Fibroblast of the aortic adventitia (primary cell): ENCODE measurements around the gene RDH12. TPM values are rescaled to one million over a fixed set of nuclear protein-coding genes. Genes with fewer than 3 reads are reported as not detected.
A peak's percentile ranks its signal among the peaks of the same experiment; 100 is the strongest.
"Not testable (repeated sequence)": the region's sequence is repeated elsewhere in the genome, so short reads cannot be mapped to it uniquely, and the experiment has no call there.

ENCODE experiments used
- DNase-seq: peaks from one replicate; pipeline ENCODE4 v3.0.0-alpha.2; 2010; ENCODE audit warnings: low read depth
- H3K4me3 ChIP-seq: 2 replicates; pipeline ENCODE4 v1.5.1; 2011; ENCODE audit warnings: low read depth, mild to moderate bottlenecking, control low read depth, low read length, moderate library complexity
- CTCF ChIP-seq: IDR thresholded peaks from 2 replicates; pipeline ENCODE4 v1.5.1; 2011; ENCODE audit warnings: mild to moderate bottlenecking, low read length, control low read depth, inconsistent platforms; ENCODE audit not compliant: insufficient read depth
- total RNA-seq: library from RNA; depleted of rRNA; stranded (reverse); fragments of >200 nt; gene quantifications from 2 replicates; pipeline ENCODE4 v1.2.3, GENCODE V29; 2012; ENCODE audit warnings: low replicate concordance

The RDH12 gene
- total RNA-seq = 0.82 TPM in 1 of 2 replicates, not detected in the other

GRCh38 chr14:67701492-67701891 is at the start of gene RDH12:
RDH12 (plus strand) TSS chr14:67701886; CDS start chr14:67722643, 20,757 bp downstream.
- not testable (repeated sequence) for H3K4me3 ChIP-seq, DNase-seq

- H3K4me3 ChIP-seq = no peak overlapping the region
- TF ChIP-seq CTCF = no peak
- no peak for DNase-seq
These were observed 49.5 kb upstream of the RDH12 start for GRCh38 chr14:67652189-67652588.

- no peak for TF ChIP-seq CTCF
- H3K4me3 ChIP-seq = no peak overlapping the region
- peak; percentile 82 for DNase-seq
These were observed 47.9 kb upstream of the RDH12 start for GRCh38 chr14:67653651-67654280.

GRCh38 chr14:67663633-67664032 is 38.1 kb upstream of the RDH12 start:
- no peak overlapping the region for H3K4me3 ChIP-seq
- no peak for TF ChIP-seq CTCF
- DNase-seq = no peak

- no peak for TF ChIP-seq CTCF
- no peak overlapping the region for H3K4me3 ChIP-seq
- DNase-seq = peak; percentile 80
These were observed 35.8 kb upstream of the RDH12 start for GRCh38 chr14:67665868-67666267.

GRCh38 chr14:67666750-67667449 is 34.8 kb upstream of the RDH12 start:
- peak; percentile 66 for TF ChIP-seq CTCF
- DNase-seq = peak; percentile 86
- H3K4me3 ChIP-seq = no peak overlapping the region

- no peak for TF ChIP-seq CTCF
- no peak overlapping the region for H3K4me3 ChIP-seq
These were observed 33.1 kb upstream of the RDH12 start for GRCh38 chr14:67668559-67668958.

More at GRCh38 chr14:67668559-67668958, 33.1 kb upstream of the RDH12 start:
- DNase-seq = no peak
